SU-DHL-6 (cell line): Measurements from ENCODE around the gene POLR3GL.

Experiments used
- H2AFZ ChIP-seq: fragments of 200-600 bp; sonication (generic); 2 replicates; pipeline ENCODE4 v1.6.1; 2014; ENCODE audit warnings: low read depth, mild to moderate bottlenecking, moderate library complexity, mixed read lengths, antibody characterized with exemption, low read length; ENCODE audit not compliant: severe bottlenecking
- H3F3A ChIP-seq: fragments of 200-600 bp; shearing (Covaris generic); 2 replicates; pipeline ENCODE4 v1.6.0; 2016; ENCODE audit warnings: antibody characterized with exemption, mild to moderate bottlenecking; ENCODE audit not compliant: insufficient read depth
- H3K27ac ChIP-seq: fragments of 200-600 bp; sonication (generic); 2 replicates; pipeline ENCODE4 v1.5.1; 2016; ENCODE audit warnings: low read depth, mild to moderate bottlenecking, low read length, moderate library complexity, mixed read lengths
- H3K27me3 ChIP-seq: fragments of 200-600 bp; sonication (generic), shearing (Covaris generic); 2 replicates; pipeline ENCODE4 v1.6.0; 2014; ENCODE audit warnings: mild to moderate bottlenecking, low read length
- H3K36me3 ChIP-seq: fragments of 200-600 bp; sonication (generic); 2 replicates; pipeline ENCODE4 v1.6.1; 2014; ENCODE audit warnings: mild to moderate bottlenecking, low read length, mixed read lengths
- H3K4me2 ChIP-seq: fragments of 300-600, 200-600 bp; shearing (Covaris generic), sonication (generic); 2 replicates; pipeline ENCODE4 v1.6.0; 2014; ENCODE audit warnings: low read length, low read depth, mild to moderate bottlenecking; ENCODE audit not compliant: poor library complexity, severe bottlenecking
- H3K4me3 ChIP-seq: fragments of 200-600 bp; sonication (generic); 2 replicates; pipeline ENCODE4 v1.5.1; 2014; ENCODE audit warnings: antibody characterized with exemption, low read length, mild to moderate bottlenecking, mixed read lengths; ENCODE audit not compliant: insufficient read depth, poor library complexity, severe bottlenecking
- H3K79me2 ChIP-seq: fragments of 200-600 bp; sonication (generic); 2 replicates; pipeline ENCODE4 v1.6.1; 2014; ENCODE audit warnings: mild to moderate bottlenecking, low read length, moderate library complexity; ENCODE audit not compliant: insufficient read depth
- H3K9ac ChIP-seq: fragments of 200-600 bp; sonication (generic); 2 replicates; pipeline ENCODE4 v1.7.0; 2014; ENCODE audit warnings: mild to moderate bottlenecking, low read length
- H3K9me2 ChIP-seq: fragments of 200-600 bp; sonication (generic); replicated peaks from 2 replicates; pipeline ENCODE4 v1.6.1; 2014; ENCODE audit warnings: low read length; ENCODE audit not compliant: insufficient read depth
- H3K9me3 ChIP-seq: fragments of 200-600 bp; sonication (generic); 2 replicates; pipeline ENCODE4 v1.6.1; 2014; ENCODE audit warnings: low read length, mixed read lengths; ENCODE audit not compliant: insufficient read depth
- H4K20me1 ChIP-seq: fragments of 200-600 bp; sonication (generic); 2 replicates; pipeline ENCODE4 v1.6.1; 2014; ENCODE audit warnings: low read depth, mild to moderate bottlenecking, antibody characterized with exemption, low read length, moderate library complexity, mixed read lengths
- EZH2phosphoT487 ChIP-seq: fragments of 200-600 bp; sonication (generic), shearing (Covaris generic); conservative IDR thresholded peaks from 2 replicates; pipeline ENCODE4 v1.6.1; 2018; ENCODE audit warnings: mild to moderate bottlenecking, antibody characterized with exemption, low read length, moderate library complexity, mixed read lengths
- TF ChIP-seq, protein P1 (sequence below): fragments of 200-600 bp; sonication (generic); IDR thresholded peaks from one replicate; pipeline ENCODE4 v1.5.1; 2017; ENCODE audit warnings: antibody characterized with exemption, mild to moderate bottlenecking, low read length, moderate library complexity; ENCODE audit not compliant: insufficient read depth, poor library complexity, severe bottlenecking

POLR3GL gene

DNA sequence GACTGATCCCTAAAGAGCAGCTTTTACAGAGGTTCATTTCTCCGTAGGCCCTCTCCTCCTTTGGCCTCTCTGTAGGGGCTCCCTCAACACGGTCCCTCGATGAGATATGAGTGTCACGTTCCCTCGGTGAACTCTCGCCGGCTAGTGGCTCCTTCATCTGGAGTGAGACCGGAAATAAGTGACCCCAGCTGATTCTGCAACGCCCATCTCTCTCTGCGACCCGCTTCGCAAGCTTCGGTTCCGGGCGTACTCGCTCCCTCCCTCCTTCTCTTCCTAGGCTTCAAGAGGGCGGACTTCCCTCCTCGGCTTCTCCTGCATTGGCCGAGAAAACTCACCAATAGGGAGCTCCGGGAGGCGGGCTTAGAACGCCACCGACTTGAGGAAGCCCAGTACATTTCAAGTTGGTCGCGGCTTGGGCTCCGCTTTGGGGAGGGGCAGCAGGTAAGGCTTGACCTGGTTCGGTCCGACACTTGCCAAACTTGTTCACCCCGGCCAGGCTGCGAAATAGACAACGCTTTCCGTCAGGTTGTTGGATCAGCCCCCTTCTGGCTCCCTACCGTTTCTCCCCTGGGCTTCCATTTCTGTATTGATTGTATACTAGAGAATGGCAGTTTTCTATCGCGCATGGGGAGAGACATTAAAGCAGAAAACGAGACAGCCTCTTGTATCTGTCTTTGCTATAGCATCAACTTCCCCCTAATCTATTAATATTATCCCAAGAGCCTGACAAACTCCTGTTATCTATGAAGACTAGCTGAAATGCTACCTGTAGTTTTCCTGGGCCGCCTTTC is at the start of gene POLR3GL, which contains the start of gene ANKRD34A:
Gene POLR3GL, plus strand, starts transcription at position 363 of the 791 bp plus-strand sequence. CDS start 10,176 bp downstream, outside the sequence.
Gene ANKRD34A, minus strand, starts transcription at position 248 of the 791 bp plus-strand sequence. CDS start 2,816 bp downstream, outside the sequence.
- Histone ChIP-seq H4K20me1 (no peaks in the 10 kb centered on the region), H3K4me3 (peak within 1 kb of the TSS; percentile 71), H3K27ac (no peak within 1 kb of the TSS), H3K9me3 (no peaks in the 10 kb centered on the region), H3K9me2 (no peaks in the 10 kb centered on the region), H3K9ac (peak within 1 kb of the TSS; percentile 65), H3K36me3 (no peaks in the 10 kb centered on the region), H3K27me3 (no peaks in the 10 kb centered on the region), H3F3A (peaks cover 16% of the 10 kb centered on the region; the same call in 1 of the 2 replicates), H3K4me2 (peak within 1 kb of the TSS; percentile 76), H3K79me2 (no peaks in the 10 kb centered on the region), H2AFZ (peak within 1 kb of the TSS; percentile 73)
- no peak for TF ChIP-seq EZH2phosphoT487
- TF ChIP-seq, protein P1, sequence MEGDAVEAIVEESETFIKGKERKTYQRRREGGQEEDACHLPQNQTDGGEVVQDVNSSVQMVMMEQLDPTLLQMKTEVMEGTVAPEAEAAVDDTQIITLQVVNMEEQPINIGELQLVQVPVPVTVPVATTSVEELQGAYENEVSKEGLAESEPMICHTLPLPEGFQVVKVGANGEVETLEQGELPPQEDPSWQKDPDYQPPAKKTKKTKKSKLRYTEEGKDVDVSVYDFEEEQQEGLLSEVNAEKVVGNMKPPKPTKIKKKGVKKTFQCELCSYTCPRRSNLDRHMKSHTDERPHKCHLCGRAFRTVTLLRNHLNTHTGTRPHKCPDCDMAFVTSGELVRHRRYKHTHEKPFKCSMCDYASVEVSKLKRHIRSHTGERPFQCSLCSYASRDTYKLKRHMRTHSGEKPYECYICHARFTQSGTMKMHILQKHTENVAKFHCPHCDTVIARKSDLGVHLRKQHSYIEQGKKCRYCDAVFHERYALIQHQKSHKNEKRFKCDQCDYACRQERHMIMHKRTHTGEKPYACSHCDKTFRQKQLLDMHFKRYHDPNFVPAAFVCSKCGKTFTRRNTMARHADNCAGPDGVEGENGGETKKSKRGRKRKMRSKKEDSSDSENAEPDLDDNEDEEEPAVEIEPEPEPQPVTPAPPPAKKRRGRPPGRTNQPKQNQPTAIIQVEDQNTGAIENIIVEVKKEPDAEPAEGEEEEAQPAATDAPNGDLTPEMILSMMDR = no peak

DNA sequence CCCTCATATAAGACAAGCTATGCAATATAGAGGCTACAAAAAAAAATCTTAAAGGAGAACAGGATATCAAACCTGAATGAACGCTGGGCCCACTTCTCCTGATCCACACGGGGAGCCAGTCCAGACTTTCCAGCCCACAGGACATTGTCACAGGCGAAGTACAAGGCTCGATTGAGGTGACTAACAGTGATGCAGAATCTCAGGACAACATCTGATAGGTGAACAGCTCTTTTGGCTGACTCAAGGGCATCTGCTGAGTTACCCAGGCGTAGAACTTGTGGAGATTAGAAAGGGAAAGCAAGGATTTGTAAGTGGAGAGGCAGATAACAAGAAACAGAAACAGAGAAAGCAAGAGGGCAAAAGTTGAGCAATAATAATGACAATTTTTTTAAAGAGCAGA is 47.7 kb upstream of the POLR3GL start:
- no peak overlapping the region for H3K4me2 ChIP-seq
- no peaks in the 10 kb centered on the region for H3K9me3 ChIP-seq
- H2AFZ ChIP-seq = no peak overlapping the region
- H3K9me2 ChIP-seq = no peaks in the 10 kb centered on the region
- H3K27ac ChIP-seq = no peak overlapping the region
- no peaks in the 10 kb centered on the region for H4K20me1 ChIP-seq
- TF ChIP-seq, protein P1 = no peak
- TF ChIP-seq EZH2phosphoT487 = no peak
- H3F3A ChIP-seq = peaks cover 10% of the 10 kb centered on the region
- no peaks in the 10 kb centered on the region for H3K36me3 ChIP-seq
- H3K27me3 ChIP-seq = no peaks in the 10 kb centered on the region
- no peak overlapping the region for H3K9ac ChIP-seq
- H3K79me2 ChIP-seq = no peaks in the 10 kb centered on the region
- H3K4me3 ChIP-seq = no peak overlapping the region

GRCh38 chr1:145917595-145917994 is 46.9 kb upstream of the POLR3GL start:
- Histone ChIP-seq H3K27ac (no peak overlapping the region), H2AFZ (peak overlapping the region; percentile 88), H3K79me2 (no peaks in the 10 kb centered on the region), H4K20me1 (no peaks in the 10 kb centered on the region), H3K27me3 (no peaks in the 10 kb centered on the region), H3K4me2 (peak overlapping the region; percentile 76), H3K9ac (peak overlapping the region; percentile 83), H3K9me3 (no peaks in the 10 kb centered on the region), H3F3A (peaks cover 16% of the 10 kb centered on the region), H3K9me2 (no peaks in the 10 kb centered on the region), H3K4me3 (peak overlapping the region; percentile 80), H3K36me3 (no peaks in the 10 kb centered on the region)
- no peak for TF ChIP-seq EZH2phosphoT487
- TF ChIP-seq, protein P1 = no peak
